HG02571 (cell line): ENCODE data around the gene RAD51B.

Experiments used
- ATAC-seq: cut with Tn5 transposase; IDR thresholded peaks from one replicate; pipeline ENCODE4 v1.9.1; 2021; ENCODE audit warnings: mild to moderate bottlenecking, moderate library complexity; ENCODE audit not compliant: unreplicated experiment

The RAD51B gene

DNA sequence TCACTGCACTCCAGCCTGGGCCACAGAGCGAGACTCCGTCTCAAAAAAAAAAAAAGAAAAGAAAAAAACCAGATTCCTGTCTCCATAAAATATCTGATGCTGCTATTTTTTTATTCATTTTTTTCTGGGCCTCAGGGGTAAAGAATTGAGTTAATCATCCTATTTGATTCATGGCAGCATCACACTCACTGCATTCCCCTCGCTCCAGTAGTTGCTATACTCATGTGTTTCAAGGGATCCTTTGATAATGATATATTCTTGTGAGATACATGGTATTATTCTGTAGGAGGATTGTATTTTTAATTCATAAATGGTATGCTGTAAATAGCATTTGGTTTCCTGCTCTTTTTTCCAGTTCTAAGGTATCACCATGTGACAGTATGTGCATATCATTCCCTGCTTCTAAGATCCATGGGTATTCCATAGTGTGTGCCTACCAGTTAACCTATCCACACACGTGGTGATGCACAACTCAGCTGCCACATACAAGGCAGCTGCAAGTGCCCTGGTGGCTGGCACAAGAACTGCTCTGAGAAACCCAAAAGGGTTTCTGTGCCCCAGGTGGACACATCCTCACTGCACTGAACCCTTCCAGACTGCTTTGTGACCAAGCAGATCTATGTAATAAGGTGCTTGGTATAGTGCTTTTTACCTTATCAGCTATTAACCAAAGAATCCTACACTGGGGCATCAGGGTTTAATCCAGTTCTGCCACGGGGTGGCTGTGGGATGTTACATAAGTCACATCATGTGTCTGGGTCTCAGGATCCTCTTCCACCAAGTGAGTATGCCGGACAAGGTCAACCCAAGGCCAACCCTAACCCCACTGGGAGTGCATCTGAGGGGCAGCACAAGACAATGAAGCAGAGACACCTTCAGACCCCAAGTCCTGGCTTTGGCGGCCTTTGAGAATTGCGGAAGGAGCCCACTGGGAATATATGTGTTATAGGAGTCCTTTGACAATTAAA is 898.7 kb downstream of the RAD51B start:
- ATAC-seq: no peak

DNA sequence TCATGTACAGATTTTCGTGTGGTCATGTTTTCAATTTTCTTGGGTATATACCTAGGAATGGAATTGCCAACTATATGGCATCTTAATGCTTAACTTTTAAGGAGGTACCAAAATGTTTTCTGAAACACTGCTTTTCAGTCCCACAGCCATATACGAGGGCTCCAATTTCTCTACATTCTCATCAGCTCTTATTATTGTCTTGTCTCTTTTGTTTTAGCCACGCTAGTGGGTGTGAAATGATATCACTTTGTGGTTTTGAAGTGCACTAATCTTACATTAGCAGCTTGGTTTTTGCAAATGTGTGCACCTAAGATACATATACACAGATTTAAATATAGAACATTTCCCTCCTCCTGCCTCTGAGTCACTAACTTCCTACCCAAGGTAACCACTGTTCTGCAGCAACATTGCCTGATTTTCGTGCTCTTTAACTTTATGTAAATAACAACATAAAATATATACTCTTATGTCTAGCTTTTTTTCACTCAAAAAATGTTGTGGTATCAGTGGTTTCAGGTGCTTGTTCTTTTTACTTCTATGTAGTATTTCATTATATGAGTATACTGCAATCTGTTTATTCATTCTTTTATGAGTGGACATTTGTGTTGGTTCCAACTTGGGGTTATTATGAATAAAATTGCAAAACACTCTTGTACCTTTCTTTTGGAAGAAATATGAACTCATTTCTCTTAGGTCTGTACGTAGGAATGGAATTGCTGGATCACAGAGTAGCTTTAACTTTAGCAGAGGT is 900.2 kb downstream of the RAD51B start:
- ATAC-seq: no peak

DNA sequence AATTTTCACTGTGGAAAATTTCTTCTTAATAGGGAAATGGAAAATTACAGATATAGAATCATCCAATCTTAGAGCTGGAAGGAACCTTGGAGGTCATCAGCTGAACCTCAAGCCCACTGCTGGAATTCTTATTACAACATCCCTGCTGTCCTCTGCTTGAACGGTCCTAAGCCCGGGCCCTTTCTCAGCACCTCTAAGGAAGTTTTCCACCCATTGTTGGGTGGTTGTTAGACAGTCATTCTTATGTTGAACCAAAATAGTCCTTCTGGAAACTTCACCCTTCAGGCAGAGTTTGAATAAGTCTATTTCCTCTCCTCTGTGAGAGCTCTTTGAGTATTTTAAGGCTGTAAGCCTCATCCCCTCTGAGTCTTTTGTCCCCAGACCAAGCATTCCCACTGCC is 902.6 kb downstream of the RAD51B start:
- no peak for ATAC-seq

DNA sequence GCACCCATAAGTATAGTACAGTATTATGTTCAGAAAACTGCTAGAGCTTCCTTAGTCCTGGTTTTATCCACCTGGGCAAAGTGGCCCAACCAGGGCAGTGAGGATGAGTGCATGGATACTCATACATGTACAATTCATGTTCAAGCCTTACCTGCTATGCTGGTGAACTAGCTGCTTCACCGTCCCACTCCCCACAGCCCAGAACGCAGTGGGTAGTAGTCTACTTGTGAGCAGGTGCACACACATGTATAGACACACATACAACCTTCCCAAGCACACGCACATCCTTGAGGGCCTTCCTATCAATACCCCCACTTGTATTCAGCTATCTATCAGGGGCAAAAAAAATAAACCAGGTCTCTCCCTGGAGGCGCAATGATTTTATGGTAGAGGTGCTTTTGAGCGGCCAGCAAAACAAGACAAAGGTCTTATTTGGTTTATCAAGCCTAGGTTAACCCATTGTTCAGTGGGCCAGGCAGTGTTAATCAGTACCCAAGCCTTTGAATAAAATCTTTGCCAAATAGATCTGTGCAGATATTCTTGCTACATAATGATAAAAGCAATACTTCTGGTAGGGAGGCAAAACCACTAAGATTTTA is 903.5 kb downstream of the RAD51B start:
- no peak for ATAC-seq

DNA sequence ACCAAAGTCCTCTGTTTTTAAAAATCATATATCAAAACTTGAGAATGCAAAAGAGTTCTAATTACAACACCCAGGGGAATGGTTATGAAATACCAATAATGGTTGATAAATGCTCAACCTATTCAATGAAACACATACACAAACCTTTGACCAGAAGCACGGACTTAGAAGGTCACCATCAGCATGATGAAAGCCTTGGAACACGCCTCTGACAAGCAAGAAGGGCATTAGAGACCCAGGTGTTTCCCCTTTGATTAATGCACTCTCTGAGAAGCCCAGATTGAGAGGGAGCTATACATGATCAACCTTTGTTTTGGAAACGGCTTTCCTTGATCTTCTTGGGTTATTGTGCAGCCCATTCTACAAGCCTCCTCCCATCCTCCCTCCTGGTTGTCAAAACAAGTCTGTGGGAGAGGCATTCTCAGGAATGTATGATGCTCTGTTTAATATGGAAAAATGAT is 904.3 kb downstream of the RAD51B start:
- ATAC-seq: no peak

DNA sequence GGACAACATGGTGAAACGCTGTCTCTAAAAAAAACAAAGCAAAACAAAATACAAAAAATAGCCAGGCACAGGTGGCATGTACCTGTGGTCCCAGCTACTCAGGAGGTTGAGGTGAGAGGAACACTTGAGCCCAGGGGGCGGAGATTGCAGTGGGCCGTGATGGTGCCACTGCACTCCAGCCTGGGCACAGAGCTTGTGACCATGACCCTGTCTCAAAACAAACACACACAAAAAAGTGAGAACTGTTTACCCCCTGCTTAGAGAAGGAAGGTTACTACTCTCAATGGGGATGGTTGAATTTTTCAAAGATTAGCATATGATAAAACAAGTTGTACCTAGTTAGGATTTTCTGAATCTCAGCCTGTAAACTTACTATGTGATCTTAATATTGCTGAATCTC is 905.3 kb downstream of the RAD51B start:
- no peak for ATAC-seq

DNA sequence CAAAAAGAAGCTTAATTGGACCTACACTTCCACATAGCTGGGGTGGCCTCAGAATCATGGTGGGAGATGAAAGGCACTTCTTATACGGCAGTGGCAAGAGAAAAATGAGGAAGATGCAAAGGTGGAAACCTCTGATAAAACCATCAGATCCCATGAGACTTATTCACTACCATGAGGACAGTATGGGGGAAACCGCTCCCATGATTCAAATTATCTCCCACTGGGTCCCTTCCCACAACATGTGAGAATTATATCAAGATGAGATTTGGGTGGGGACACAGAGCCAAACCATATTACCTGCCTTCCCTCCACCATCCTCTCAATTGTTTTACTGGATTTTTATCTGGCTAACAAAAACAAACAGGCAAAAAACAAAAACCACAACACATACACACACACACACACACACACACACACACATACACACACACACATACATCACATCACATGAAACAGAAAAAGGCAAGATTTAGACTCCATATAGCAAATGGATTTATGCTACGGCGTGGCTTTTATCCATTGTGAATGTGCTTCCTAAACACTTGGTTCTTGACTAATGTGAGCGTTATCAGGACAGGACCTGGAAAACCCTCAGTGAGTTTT is 906.6 kb downstream of the RAD51B start:
- no peak for ATAC-seq

DNA sequence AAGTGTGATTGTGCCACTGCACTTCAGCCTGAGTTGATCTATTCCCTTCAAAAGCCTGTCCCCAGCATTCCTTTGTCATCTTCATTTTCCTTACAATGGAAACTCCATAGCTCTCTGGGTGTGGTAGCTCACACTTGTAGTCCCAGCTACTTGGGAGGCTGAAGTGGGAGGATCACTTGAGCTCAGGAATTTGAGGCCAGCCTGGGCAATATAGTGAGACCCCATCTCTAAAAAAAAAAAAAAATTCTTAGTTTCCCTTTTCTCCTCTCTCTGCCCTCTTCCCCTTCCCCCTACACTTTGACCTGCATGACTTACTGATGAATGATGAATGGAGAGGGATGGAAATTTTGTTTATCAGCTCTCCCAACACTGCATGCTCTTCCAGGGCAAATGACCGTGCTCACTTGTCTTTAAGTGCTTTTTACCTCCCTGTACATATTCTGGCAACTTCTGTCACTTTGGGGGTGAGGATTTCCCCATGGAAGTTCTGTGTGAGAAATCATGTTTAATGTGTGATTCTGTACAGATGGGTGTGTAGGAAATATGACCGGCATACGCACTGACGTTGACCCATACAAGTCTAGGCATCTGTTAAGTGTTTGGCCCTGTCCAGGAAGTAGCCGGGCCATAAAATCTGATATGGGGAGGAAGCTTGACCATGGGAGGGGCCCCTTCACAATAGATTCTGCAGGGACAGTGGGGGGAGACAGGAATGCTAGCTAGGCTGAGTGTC is 907.9 kb downstream of the RAD51B start:
- no peak for ATAC-seq

DNA sequence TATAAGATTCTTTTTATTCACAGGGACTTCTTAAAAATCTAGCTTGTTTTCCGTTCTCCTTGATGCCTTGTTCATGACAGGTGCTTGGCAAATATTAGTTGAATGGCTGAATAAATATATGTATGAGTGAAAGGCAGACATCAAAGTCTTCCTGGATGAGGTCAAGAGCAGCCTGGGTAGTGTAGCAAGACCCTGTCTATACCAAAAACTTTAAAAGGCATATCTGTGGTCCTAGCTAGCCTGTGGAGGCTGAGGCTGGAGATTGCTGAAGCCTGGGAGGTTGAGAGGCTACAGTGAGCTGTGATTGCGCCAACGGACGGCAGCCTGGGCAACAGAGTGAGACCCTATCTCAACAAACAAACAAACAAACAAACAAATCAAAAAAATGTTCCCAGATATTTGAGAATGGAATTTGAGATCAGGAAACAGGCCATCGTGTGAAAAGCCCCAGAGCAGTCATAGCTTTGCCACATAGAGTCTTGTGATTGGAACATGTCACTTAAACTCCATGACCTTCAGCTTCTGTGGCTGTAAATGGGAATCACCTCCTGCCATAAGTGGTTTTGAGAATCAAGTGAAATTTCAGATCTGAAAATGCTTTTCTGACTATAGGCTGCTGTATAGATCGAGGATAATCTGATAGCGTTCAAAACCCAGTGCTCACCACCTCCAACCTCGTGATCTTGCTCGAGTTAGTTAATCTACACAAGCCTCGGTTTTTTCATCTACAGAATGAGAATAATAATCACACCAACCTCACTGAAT is 908.9 kb downstream of the RAD51B start:
- no peak for ATAC-seq

DNA sequence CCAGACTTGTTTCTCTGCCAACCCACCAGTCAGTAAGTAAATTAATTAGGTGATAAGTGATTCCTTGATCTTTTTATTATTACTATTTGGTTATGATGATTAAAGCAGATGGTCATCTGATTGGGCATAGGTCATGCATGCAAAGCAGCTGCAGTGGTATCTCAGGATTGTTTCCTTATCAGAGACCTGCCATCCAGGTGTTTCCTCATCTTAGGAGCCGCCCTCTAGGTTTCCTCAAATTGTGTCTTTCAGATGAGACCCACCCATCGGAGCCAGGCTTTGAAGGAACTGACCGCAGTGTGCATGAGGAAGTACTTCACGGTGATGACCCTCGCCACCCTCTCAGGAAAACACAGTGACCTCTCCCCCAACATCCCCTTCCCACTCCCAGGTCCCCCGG is 910.0 kb downstream of the RAD51B start:
- no peak for ATAC-seq

DNA sequence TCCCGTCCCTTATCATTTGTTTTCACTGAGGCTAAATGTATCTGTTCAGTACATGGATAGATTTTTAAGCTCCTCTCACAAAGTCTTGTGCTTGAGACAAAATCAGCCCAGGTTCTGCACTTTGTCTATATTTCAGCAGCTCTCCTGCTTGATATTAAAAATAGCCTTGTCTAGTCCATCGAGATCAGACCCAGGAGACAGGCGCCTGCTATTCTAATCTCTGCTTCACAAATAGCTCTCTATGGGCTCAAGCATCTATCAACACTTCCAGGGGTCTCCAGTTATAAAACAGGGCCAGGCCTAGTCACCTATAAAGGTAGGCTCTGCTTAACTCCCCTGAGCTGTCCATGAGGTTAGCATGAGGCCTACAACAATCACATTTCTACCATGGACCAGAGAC is 910.8 kb downstream of the RAD51B start:
- ATAC-seq: no peak

DNA sequence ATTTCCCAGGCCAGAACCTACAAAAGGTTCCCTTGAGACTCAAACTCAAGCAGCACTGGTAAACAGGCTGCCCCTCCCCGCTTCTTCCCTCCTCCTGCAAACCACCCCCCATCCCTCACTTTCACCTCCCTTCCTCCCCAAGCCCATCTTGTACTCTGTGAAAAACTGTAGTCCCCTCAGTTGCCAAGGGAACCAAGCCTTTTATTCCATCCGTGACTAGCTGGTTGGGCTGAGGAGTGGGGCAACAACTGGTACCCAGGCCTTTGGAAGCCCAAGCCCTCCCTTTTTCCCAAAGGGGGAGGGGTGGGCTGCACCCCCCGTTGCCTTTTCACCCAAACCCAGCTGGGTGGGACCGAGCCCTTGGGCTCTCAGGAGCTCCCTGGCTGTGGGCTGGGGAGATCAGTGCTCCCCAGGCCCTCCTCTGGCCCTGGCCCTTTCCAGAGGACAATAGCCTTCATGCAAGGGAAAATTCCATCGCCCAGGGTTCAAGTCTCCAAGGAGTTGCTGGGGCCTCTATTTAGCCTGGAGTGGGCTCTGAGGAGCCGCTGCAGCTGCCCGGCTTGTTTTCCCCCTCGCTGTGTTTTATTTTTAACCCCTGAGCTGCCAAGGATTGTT is 911.3 kb downstream of the RAD51B start:
- no peak for ATAC-seq

DNA sequence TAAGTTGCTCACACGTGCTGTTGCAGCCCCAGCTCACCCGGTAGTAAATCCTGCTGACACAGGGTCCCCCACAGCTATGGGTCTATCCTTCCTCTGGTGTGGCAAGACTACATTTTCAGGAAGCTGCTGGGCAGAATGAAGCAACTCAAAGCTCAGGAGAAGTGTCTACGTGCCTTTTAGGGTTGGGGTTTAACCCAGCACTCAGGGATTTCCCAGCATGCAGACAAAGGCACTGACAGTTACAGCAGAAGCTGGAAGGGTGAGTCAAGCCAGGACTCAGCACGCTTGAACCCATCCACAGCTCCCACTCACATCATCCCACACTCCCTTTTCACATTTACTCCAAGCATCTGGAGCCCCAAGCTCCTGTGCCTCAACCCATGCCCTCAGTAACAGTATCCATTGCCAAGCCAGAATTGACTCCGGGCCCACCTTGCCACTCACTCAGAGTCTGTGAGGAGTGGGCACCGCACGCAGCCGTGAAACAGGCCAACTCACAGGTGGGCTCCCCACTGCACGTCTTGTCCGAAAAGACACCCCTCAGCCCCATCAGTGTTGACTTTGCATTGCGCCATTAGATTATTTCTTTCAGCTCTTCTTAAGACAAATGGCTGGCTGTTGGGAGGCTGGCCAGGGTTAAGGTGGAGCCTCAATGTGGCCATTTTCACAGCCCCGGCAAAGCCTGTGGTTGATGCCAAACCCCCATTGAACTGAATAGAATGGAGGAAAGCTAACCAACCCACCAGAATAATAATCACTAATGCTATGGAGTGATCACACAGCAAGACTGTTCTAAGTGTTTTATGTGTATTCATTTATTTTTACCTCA is 913.7 kb downstream of the RAD51B start:
- ATAC-seq: no peak

DNA sequence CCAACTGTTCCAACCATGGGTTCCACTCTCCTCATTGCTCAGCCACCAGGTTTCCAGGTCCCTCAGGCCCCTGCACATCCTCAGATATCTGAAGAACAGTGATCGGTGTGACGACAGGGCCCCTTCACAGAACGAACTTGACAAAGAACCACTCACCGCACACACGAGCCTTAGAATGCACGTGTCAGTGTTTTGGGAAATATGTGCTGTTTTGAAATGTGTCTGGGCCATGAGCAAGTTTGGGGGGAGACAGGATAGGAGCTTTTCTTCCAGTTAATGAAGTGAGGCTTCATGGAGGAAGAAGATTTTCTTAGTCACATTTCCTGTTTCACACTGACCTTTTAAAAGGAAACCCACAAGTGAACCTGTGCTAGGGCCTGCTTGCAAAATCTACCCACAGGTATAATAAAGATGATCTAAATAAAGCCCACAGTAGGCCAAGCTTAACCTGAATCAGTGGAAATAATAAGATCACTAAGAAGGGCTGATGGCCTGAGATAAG is 914.7 kb downstream of the RAD51B start:
- ATAC-seq: no peak

DNA sequence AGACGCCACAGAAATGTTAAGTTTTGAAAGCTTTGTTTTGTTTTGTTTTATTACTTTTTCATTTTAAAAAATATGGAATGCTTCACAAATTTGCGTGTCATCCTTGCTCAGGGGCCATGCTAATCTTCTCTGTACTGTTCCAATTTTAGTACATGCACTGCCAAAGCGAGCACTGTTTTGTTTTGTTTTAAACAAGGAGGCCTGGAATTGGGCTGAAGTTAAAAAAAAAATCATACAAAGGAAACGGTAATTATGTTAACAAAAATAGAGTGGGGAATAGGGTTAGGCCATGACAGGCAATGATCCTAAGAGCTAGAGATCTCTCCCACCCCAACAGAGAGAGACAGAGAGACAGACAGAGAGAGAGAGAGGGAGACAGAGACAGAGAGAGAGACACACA is 916.3 kb downstream of the RAD51B start:
- no peak for ATAC-seq

DNA sequence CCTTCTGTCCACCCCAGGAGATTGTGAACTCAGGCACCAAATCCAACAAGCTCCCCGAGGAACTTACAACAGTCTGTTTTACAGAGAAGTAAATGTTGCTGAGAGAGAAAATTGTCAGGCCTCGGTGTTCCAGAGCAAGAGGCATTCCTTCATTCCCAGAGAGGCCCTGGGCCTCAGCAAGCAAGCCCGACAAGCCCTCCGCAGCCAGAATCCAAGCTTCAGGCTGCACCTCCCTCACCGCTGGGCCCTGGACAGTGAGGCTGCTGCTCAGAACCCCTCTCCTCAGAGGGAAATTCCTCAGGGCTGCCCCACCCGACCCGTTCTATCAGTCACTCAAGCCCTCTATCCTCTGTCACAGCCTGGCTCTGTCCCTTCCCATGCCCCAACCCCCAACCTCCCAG is 916.9 kb downstream of the RAD51B start:
- ATAC-seq: no peak

DNA sequence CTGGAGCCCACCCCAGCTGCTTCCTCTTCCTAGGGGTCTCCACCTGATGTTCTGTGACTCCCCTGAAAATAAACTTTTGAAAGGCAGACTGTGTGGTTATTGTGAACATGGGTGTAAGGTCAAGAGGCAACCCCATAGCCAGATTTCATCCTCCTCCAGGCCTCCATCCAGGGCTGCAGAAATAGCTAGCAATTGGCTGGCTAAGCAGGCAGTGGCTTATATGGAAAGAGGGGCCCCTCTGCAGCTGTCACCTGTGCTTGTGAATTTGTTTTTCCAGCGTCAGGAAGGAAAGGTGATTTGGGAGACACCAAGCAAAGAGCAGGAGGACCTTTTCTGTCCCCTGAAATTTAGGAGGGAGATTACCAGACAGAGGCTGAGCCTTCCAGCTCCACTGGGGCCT is 917.5 kb downstream of the RAD51B start:
- no peak for ATAC-seq

DNA sequence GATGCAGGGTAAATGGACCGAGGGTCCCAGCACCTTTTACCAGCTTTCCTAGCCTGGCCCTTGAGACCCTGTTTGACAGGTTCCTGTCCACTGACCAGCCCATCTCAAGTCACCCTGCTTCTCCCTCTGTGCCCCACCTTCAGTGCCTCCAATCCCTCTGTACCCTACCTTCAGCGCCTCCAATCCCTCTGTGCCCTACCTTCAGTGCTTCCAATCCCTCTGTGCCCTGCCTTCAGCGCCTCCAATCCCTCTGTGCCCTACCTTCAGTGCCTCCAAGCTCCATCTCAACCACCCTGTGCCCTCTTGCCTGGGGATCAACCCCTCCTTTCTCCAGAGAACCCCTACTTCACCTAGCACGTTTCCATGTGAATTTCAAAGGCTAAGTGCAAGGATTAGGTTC is 919.0 kb downstream of the RAD51B start:
- no peak for ATAC-seq
